Measurements from ENCODE around the gene GPR89A.

GRCh38 chr1:145711213-145711651 lies 103.4 kb downstream of the GPR89A start:
- TF ChIP-seq CTCF (conservative IDR thresholded peaks at IDR 0.05; ENCODE audit: low read depth in 2 of 2) (no peak), STAT1 (IDR thresholded peaks at IDR 0.05; ENCODE audit: unreplicated experiment) (no peak), JUNB (IDR thresholded peaks at IDR 0.05; ENCODE audit: unreplicated experiment) (no peak), REST (IDR thresholded peaks at IDR 0.05; ENCODE audit: unreplicated experiment) (no peak), EZH2phosphoT487 (IDR thresholded peaks at IDR 0.05; ENCODE audit: unreplicated experiment) (no peak)

Data from GM23338 (cell line).